Activated naive CD4-positive, alpha-beta T cell (primary cell): ENCODE results near the gene CYCS.
"Not testable (repeated sequence)": the region's sequence is repeated elsewhere in the genome, so short reads cannot be mapped to it uniquely, and the experiment has no call there.

Experiments used
- DNase-seq, 4 experiments: peaks; one replicate each; lab custom pipeline; 2025; lab: John Stamatoyannopoulos, UW

The CYCS gene

GRCh38 chr7:25118048-25118753 is 6.9 kb downstream of the CYCS start:
- no peak for DNase-seq

GRCh38 chr7:25117226-25118047 is 7.6 kb downstream of the CYCS start:
- DNase-seq: no peak

GRCh38 chr7:25116621-25117020 is 8.4 kb downstream of the CYCS start:
- DNase-seq: no peak

- not testable (repeated sequence) for DNase-seq
Measured at GRCh38 chr7:25110514-25110913, 14.5 kb downstream of the CYCS start.

GRCh38 chr7:25109276-25109675 is 15.8 kb downstream of the CYCS start:
- DNase-seq: no peak

DNA sequence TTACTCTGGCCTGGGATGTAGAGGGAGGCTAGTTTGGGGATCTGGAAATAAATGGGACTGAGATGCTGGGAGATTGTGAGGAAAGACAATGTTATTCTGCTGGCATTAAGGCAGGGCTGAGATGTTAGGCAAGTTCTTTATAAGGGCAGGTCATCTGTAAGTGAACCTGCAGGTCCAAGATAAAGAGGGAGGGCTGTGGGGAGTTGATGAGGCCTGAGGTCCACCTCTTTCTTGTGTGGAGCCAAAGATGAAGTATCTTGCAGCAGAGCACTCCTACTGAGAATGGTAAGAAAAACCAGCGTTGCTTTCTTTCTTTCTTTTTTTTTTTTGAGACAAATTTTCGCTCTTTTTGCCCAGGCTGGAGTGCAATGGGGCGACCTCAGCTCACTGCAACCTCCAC is 19.1 kb downstream of the CYCS start:
- no peak for DNase-seq

- no peak for DNase-seq
Measured at GRCh38 chr7:25103773-25104172, 21.3 kb downstream of the CYCS start.

DNA sequence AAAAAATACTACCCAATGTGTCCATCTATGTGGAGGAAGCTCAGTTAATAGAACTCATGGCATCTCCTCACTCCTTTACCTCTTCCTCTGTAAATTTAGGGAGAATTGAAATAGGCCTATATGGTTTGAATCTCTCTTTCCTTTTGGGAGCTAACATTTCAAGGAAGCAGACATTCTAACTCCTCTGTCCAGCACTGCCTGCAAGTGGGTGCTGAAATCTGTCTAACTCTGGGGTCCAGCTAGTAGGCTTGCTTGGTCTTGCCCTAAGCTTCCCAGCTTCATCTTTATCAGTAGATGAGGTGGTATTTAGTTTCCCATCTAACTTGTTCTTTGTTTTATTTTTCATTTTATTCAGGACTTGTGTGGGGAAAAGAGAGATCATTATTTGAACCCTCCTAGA is 23.2 kb downstream of the CYCS start:
- DNase-seq: no peak

- DNase-seq: peak in 2 of 4 experiments; percentile 5 to 35
Measured at GRCh38 chr7:25098096-25099046, 26.7 kb downstream of the CYCS start.

DNA sequence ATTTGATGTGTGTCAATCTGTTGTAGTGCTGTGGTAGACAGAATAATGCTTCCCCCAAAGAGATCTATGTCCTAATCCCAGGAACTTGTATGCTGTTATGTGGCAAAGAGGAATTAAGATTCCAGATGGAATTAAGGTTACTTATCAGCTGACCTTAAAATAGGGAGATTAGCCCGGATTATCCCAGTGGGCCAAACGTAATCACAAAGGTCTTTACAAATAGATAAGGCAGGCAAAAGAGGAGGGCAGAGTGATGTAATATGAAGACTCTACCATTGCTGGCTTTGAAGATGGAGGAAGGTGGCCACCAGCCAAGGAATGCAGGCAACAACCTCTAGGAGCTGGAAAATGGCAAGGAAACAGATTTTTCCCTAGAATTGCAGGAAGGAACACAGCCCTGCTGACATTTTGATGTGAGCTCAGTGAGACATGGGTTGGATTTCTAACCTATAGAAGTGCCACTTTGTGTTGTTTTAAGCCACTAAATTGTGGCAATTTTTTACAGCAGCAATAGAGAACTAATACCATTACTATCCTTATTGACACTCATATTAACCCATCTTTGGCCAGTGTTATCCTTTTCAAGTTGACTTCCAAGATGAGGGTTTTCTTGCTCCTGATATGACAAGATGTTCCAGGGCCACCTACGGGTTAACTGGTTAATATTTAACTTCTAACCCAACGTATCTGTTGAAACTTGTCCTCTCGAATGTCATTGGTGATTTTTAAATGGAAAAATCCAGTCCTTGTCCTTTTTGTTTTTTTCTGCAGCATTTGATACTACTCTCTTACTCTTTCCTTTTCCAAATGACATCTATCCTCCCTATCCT is 29.3 kb downstream of the CYCS start:
- no peak for DNase-seq

GRCh38 chr7:25093268-25093826 is 31.7 kb downstream of the CYCS start:
- peak; percentile 43 to 65 (median 54) for DNase-seq

DNA sequence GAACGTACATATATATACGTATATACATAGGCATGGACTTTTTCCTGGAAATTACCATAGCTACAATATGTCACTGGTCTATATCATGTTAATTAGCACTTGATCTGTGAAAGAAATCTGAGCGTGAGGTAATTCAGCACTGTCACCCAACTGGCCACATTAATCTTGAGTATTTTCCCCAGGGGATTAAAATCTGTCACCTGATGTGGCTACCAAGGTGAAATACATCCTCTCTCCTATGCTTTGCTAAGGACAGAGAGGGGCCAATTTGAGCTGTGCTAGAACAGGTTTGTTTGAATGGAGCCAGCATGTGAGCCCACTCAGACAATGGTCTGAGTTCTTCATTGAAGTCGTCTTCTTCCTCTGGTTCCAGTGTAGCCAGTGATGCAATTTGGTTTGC is 33.3 kb downstream of the CYCS start:
- DNase-seq: no peak

DNA sequence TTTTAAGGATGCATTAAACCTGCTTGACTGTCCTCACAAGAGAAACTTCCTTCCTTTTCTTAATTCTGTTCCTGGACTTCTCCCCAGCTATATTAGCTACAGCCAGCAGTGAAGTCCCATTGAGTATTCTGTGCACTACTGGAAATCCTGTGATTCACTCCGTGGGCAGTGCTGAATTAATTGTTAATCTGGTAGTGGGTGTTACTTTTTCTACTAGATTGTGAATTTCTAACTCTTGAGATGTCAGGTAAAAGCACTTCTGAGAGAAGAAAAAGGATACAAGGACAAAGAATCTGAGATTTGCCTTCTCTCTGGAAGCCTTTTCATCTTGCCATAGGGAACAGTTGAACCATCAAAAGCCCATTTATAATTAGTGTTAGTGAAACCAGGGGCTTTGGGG is 33.9 kb downstream of the CYCS start:
- no peak for DNase-seq

GRCh38 chr7:25090374-25090773 is 34.7 kb downstream of the CYCS start:
- no peak for DNase-seq

DNA sequence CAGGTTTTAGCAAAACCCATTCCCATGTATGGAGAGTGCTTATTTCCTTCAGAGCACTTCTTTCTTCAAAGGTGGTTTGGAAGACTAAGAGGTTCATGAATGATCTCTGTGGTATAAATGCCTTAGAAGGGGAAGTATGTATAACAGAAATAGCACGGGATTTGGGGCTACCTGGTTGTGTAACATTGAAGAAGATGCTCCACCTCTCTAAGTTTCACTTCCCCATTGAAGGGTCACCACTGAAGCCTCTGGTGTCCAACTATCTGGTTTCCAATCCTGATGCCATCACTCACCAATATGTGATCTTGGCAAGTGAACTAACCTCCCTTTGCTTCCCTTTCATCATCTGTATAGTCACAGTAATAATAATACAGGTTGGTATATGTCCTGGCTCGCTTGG is 37.2 kb downstream of the CYCS start:
- DNase-seq: no peak

DNA sequence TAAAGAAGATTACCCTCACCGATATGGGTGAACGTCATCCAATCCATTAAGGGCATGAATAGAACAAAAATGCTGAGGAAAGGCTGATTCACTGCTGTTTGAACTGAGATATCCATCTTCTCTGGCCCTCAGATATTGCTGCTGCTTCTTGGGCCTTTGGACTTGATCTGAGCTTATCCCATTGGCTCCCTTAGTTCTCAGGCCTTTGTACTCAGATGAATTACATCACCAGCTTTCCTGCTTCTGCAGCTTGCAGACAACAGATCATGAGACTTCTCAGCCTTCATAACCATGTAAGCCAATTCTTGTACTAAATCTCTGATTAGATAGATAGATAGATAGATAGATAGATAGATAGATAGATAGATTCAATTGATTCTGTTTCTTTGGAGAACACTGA is 40.2 kb downstream of the CYCS start:
- no peak for DNase-seq

DNA sequence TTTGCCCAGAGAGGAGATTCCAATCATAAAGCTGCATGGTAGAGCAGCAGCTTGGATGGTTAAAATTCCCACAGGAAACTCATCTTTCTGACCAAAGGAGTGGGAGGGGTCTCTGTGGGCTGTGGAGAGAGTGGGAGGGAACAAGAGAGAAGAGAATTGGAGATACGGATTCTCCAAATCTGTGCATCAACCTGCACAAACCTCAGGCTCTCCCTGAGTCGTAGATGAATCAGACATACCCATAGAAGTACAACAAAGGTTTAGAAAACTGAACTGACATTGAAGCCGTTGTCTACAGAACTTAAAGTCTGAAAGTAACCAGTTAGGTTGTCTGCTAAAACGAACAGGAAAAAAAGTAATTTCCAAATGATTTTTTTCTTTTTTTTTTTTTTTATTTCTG is 41.9 kb downstream of the CYCS start:
- DNase-seq: no peak

DNA sequence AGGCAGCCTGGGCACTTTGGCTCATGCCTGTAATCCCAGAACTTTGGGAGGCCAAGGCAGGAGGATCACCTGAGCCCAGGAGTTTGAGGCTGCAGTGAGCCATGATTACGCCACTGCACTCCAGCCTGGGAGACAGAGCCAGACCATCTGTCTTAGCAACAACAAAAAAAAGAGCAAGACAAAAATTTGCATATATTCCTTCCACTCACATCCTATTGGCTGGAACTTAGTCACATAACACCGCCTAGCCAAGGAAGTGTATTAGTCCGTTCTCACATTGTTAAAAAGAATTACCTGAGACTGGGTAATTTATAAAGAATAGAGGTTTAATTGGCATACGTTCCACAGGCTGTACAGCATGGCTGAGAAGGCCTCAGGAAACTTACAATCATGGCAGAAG is 43.0 kb downstream of the CYCS start:
- not testable (repeated sequence) for DNase-seq

- DNase-seq: no peak
Measured at GRCh38 chr7:25077096-25077495, 48.0 kb downstream of the CYCS start.

GRCh38 chr7:25075459-25075858 is 49.6 kb downstream of the CYCS start:
- DNase-seq: no peak

DNA sequence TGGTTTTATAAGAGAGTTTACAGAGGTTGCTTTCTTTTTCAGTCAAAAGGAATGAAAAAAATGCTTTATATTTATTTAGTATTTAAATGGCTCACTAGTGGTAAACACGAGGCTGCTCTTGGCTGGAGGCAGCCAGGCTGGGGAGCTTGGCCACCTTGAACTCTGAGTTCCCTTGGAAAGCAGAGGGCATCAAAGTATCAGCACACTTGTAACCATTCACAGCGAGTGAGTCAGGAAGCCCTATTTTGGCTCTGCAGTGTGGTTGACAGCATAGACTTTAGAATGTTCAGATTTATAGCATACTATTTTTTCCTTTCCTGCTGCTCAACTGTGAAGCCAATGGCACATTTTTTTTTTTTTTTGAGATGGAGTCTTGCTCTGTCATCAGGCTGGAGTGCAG is 51.6 kb downstream of the CYCS start:
- no peak for DNase-seq
